Breast epithelium (tissue), 3 donors: ENCODE measurements around the gene CDK19.

ENCODE experiments used
- POLR2A ChIP-seq: fragments of 450-650 bp; IDR thresholded peaks from one replicate; pipeline ENCODE4 v1.6.1; 2016; ENCODE audit warnings: antibody characterized with exemption, mild to moderate bottlenecking, moderate library complexity
- POLR2AphosphoS5 ChIP-seq, 3 donors: sonication (generic); formaldehyde crosslinking; IDR thresholded peaks; one replicate each; pipeline ENCODE4 v1.6.1; 2017; ENCODE audit warnings: antibody characterized with exemption in 3 of 3
- TF ChIP-seq, protein P1 (sequence below), 3 donors: fragments of 450-650 bp; IDR thresholded peaks; one replicate each; pipeline ENCODE4 v1.5.1; 2016 to 2017; ENCODE audit warnings: antibody characterized with exemption in 3 of 3, mild to moderate bottlenecking in 3 of 3, moderate library complexity in 3 of 3

- TF ChIP-seq POLR2AphosphoS5 (IDR thresholded peaks at IDR 0.05) (no peak), POLR2A (no peak)
- TF ChIP-seq, protein P1, sequence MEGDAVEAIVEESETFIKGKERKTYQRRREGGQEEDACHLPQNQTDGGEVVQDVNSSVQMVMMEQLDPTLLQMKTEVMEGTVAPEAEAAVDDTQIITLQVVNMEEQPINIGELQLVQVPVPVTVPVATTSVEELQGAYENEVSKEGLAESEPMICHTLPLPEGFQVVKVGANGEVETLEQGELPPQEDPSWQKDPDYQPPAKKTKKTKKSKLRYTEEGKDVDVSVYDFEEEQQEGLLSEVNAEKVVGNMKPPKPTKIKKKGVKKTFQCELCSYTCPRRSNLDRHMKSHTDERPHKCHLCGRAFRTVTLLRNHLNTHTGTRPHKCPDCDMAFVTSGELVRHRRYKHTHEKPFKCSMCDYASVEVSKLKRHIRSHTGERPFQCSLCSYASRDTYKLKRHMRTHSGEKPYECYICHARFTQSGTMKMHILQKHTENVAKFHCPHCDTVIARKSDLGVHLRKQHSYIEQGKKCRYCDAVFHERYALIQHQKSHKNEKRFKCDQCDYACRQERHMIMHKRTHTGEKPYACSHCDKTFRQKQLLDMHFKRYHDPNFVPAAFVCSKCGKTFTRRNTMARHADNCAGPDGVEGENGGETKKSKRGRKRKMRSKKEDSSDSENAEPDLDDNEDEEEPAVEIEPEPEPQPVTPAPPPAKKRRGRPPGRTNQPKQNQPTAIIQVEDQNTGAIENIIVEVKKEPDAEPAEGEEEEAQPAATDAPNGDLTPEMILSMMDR (IDR thresholded peaks at IDR 0.05) = no peak
These were observed 178.5 kb downstream of the CDK19 start for GRCh38 chr6:110636781-110637180.
